NB4 (cell line): Measurements from ENCODE around the gene COL16A1.

Source experiments
- DNase-seq: peaks from one replicate; pipeline ENCODE4 v3.0.0; 2010; ENCODE audit warnings: low read depth
- H3K4me3 ChIP-seq: one replicate; pipeline ENCODE4 v1.5.1; 2011; ENCODE audit warnings: mild to moderate bottlenecking, low read depth, low read length, moderate library complexity
- CTCF ChIP-seq: IDR thresholded peaks from one replicate; pipeline ENCODE4 v1.5.1; 2012; ENCODE audit warnings: low read depth, low read length
- MAX ChIP-seq: IDR thresholded peaks from 2 replicates; pipeline ENCODE4 v1.6.1; 2011; ENCODE audit warnings: low read depth, low read length
- MYC ChIP-seq: IDR thresholded peaks from 2 replicates; pipeline ENCODE4 v1.6.1; 2011; ENCODE audit warnings: low read depth, low read length
- POLR2A ChIP-seq: IDR thresholded peaks from 2 replicates; pipeline ENCODE4 v1.6.1; 2011; ENCODE audit warnings: mild to moderate bottlenecking; ENCODE audit not compliant: insufficient read length; ENCODE audit errors: extremely low read depth

COL16A1 gene

GRCh38 chr1:31651089-31651420 is 52.8 kb downstream of the COL16A1 start:
- H3K4me3 ChIP-seq, result no peak overlapping the region
- TF ChIP-seq CTCF (no peak), MYC (no peak), MAX (no peak), POLR2A (no peak)
- no peak for DNase-seq

- TF ChIP-seq POLR2A, result no peak
- TF ChIP-seq MAX, result no peak
- no peak for TF ChIP-seq MYC
- no peak for TF ChIP-seq CTCF
- no peak overlapping the region for H3K4me3 ChIP-seq
- DNase-seq, result peak; percentile 14
Measured at GRCh38 chr1:31650161-31651088, 53.4 kb downstream of the COL16A1 start.

- no peak for DNase-seq
- TF ChIP-seq CTCF (no peak), POLR2A (no peak), MYC (no peak)
Measured at GRCh38 chr1:31648641-31649357, 55.0 kb downstream of the COL16A1 start.

GRCh38 chr1:31648190-31648589 is 55.6 kb downstream of the COL16A1 start:
- DNase-seq, result no peak
- TF ChIP-seq POLR2A (no peak), MAX (no peak), MYC (no peak), CTCF (no peak)
- no peak overlapping the region for H3K4me3 ChIP-seq

More at GRCh38 chr1:31648641-31649357, 55.0 kb downstream of the COL16A1 start:
- H3K4me3 ChIP-seq, result no peak overlapping the region

- no peak for DNase-seq
- no peak for TF ChIP-seq MAX
- no peak for TF ChIP-seq CTCF
- TF ChIP-seq MYC, result no peak
- TF ChIP-seq POLR2A, result no peak
- H3K4me3 ChIP-seq, result no peak overlapping the region
Measured at GRCh38 chr1:31647106-31647505, 56.7 kb downstream of the COL16A1 start.
